CD14-positive monocyte (primary cell): ENCODE measurements around the gene SPEM2. TPM values are rescaled to one million over a fixed set of nuclear protein-coding genes. Genes with fewer than 3 reads are reported as not detected.

Experiments used
- DNase-seq, 3 donors: peaks; one replicate each; pipeline ENCODE4 v3.0.0-alpha.2; 2011 to 2022
- H2AFZ ChIP-seq: 2 replicates; pipeline ENCODE4 v1.6.0; 2012; ENCODE audit warnings: mild to moderate bottlenecking, low read depth, low read length, inconsistent platforms; ENCODE audit not compliant: insufficient read depth, poor library complexity, severe bottlenecking
- H3K27ac ChIP-seq, 2 donors: 1 replicate in 1 of 2; 2 replicates in 1 of 2; pipeline ENCODE4 v1.5.1; 2012 to 2013; ENCODE audit warnings: low read length in 2 of 2, control low read depth in 1 of 2, inconsistent platforms in 1 of 2, low read depth in 1 of 2, mild to moderate bottlenecking in 1 of 2
- H3K27me3 ChIP-seq, 2 donors: one replicate each; pipeline versions ENCODE4 v1.6.0 to v1.6.1; 2011 to 2013; ENCODE audit warnings: low read length in 2 of 2; ENCODE audit not compliant: control insufficient read depth in 2 of 2, insufficient read depth in 2 of 2
- H3K36me3 ChIP-seq, 2 donors: replicated peaks in 1 of 2; 1 replicate in 1 of 2; 2 replicates in 1 of 2; pipeline versions ENCODE4 v1.5.1 to v1.6.1; 2012 to 2013; ENCODE audit warnings: low read length in 2 of 2, control low read depth in 1 of 2, inconsistent platforms in 1 of 2, mild to moderate bottlenecking in 1 of 2; ENCODE audit not compliant: insufficient read depth in 2 of 2, control insufficient read depth in 1 of 2
- H3K4me1 ChIP-seq, 2 donors: 1 replicate in 1 of 2; 2 replicates in 1 of 2; pipeline versions ENCODE4 v1.5.1 to v1.6.1; 2012 to 2013; ENCODE audit warnings: low read length in 2 of 2, control low read depth in 1 of 2, inconsistent platforms in 1 of 2, mild to moderate bottlenecking in 1 of 2, moderate library complexity in 1 of 2; ENCODE audit not compliant: insufficient read depth in 2 of 2, control insufficient read depth in 1 of 2
- H3K4me2 ChIP-seq: replicated peaks from 2 replicates; pipeline ENCODE3; 2012; ENCODE audit warnings: low read length, moderate library complexity, mild to moderate bottlenecking; ENCODE audit not compliant: poor library complexity, severe bottlenecking; ENCODE audit errors: extremely low read depth
- H3K4me3 ChIP-seq, 3 experiments: fragments of 200-600 bp in 1 of 3; sonication (generic) in 1 of 3; replicated peaks in 1 of 3; 1 replicate in 2 of 3; 2 replicates in 1 of 3; pipeline ENCODE4 v1.5.1; 2011 to 2013; ENCODE audit warnings: low read length in 3 of 3, mild to moderate bottlenecking in 3 of 3, control low read depth in 2 of 3, low read depth in 2 of 3, inconsistent platforms in 1 of 3, moderate library complexity in 1 of 3
- H3K79me2 ChIP-seq: 2 replicates; pipeline ENCODE4 v1.6.0; 2012; ENCODE audit warnings: mild to moderate bottlenecking, control low read depth, inconsistent platforms, low read length, moderate library complexity; ENCODE audit not compliant: insufficient read depth
- H3K9ac ChIP-seq: 2 replicates; pipeline ENCODE4 v1.6.0; 2017; ENCODE audit warnings: low read length, mild to moderate bottlenecking; ENCODE audit not compliant: insufficient read depth, poor library complexity, severe bottlenecking
- H3K9me3 ChIP-seq, 2 donors: replicated peaks in 1 of 2; 1 replicate in 1 of 2; 2 replicates in 1 of 2; pipeline versions ENCODE4 v1.5.1 to v1.6.1; 2012 to 2013; ENCODE audit warnings: low read length in 2 of 2, control low read depth in 1 of 2; ENCODE audit not compliant: control insufficient read depth in 1 of 2, insufficient read depth in 1 of 2
- H4K20me1 ChIP-seq: 2 replicates; pipeline ENCODE4 v1.6.0; 2012; ENCODE audit warnings: mild to moderate bottlenecking, low read length, control low read depth, moderate library complexity; ENCODE audit not compliant: insufficient read depth
- H3K27ac Mint-ChIP-seq, 7 donors: one replicate each; pipeline ENCODE4 v1.8.0; 2020; ENCODE audit warnings: mild to moderate bottlenecking in 7 of 7, mixed read lengths in 7 of 7, moderate library complexity in 6 of 7, inconsistent platforms in 2 of 7
- H3K27me3 Mint-ChIP-seq, 3 donors: one replicate each; pipeline ENCODE4 v1.8.0; 2021 to 2022; ENCODE audit warnings: low read depth in 3 of 3, mild to moderate bottlenecking in 3 of 3, mixed read lengths in 3 of 3, moderate library complexity in 3 of 3, inconsistent platforms in 1 of 3
- H3K36me3 Mint-ChIP-seq, 2 donors: one replicate each; pipeline ENCODE4 v1.8.0; 2020; ENCODE audit warnings: mixed read lengths in 2 of 2, inconsistent platforms in 1 of 2, mild to moderate bottlenecking in 1 of 2
- H3K4me1 Mint-ChIP-seq: one replicate; pipeline ENCODE4 v1.8.0; 2020; ENCODE audit warnings: mild to moderate bottlenecking, mixed read lengths
- H3K4me3 Mint-ChIP-seq, 2 donors: one replicate each; pipeline ENCODE4 v1.8.0; 2020; ENCODE audit warnings: mild to moderate bottlenecking in 2 of 2, mixed read lengths in 2 of 2, moderate library complexity in 1 of 2
- H3K9me3 Mint-ChIP-seq, 7 donors: one replicate each; pipeline ENCODE4 v1.8.0; 2020 to 2022; ENCODE audit warnings: mixed read lengths in 7 of 7, mild to moderate bottlenecking in 6 of 7, moderate library complexity in 6 of 7, inconsistent platforms in 2 of 7
- WGBS: methylation state at CpG from one replicate; pipeline ENCODE4 v1.1.5; 2013; ENCODE audit warnings: missing lambda C conversion rate; ENCODE audit not compliant: insufficient coverage; 5-methylcytosine and 5-hydroxymethylcytosine counted together
- intact Hi-C, 2 donors: fragments of 100-400 bp; cut with micrococcal nuclease; formaldehyde crosslinking; loops; one replicate each; pipeline versions ENCODE4 v1.15.0 to v1.15.1; 2023
- polyA plus RNA-seq, 3 donors: library from polyadenylated mRNA; depleted of rRNA in 1 of 3; unstranded in 2 of 3; stranded (reverse) in 1 of 3; fragments of 300-500 nt in 2 of 3; fragments of >200 nt in 1 of 3; fragmentation: Illumina TruSeq in 2 of 3; gene quantifications; 1 replicate in 2 of 3; 2 replicates in 1 of 3; pipeline ENCODE4 v1.2.3, GENCODE V29; 2012 to 2021
- TF ChIP-seq, protein P1 (sequence below): fragments of 200-600 bp; IDR thresholded peaks from one replicate; pipeline ENCODE4 v1.8.0; 2022; ENCODE audit warnings: antibody characterized with exemption, mild to moderate bottlenecking

The SPEM2 gene
- polyA plus RNA-seq, 3 donors = not detected

DNA sequence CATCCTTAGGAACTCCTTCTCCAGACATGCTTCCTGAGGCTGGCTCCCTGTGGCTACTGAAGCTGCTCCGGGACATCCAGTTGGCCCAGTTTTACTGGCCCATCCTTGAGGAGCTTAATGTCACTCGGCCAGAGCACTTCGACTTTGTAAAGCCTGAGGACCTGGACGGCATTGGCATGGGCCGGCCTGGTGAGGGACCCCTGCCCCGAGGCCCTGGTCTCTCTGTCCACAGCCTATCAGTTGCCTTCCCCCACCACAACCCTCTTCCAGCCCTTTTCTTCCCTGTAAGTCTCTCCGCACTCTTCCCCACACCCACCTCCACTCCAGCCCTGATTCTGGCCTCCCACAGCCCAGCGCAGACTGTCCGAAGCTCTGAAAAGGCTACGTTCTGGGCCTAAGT is 42.5 kb upstream of the SPEM2 start:
- peak overlapping the region in 1 of 2 donors; percentile 84 for H3K4me3 Mint-ChIP-seq
- H3K4me2 ChIP-seq = no peak overlapping the region
- DNase-seq = no peak
- H4K20me1 ChIP-seq = no peaks in the 10 kb centered on the region
- H3K9me3 ChIP-seq = no peaks in the 10 kb centered on the region
- no peak overlapping the region for H3K27ac ChIP-seq
- WGBS = 100% methylated on average over 5 of the region's 10 CpGs
- H3K36me3 Mint-ChIP-seq = peaks cover 14 to 17% of the 10 kb centered on the region in 2 donors
- peaks cover 7 to 21% (median 15%) of the 10 kb centered on the region in 7 donors for H3K9me3 Mint-ChIP-seq
- peaks cover 34 to 59% of the 10 kb centered on the region in 2 donors for H3K27me3 ChIP-seq
- peaks cover 50 to 73% (median 65%) of the 10 kb centered on the region in 3 donors for H3K27me3 Mint-ChIP-seq
- TF ChIP-seq, protein P1, sequence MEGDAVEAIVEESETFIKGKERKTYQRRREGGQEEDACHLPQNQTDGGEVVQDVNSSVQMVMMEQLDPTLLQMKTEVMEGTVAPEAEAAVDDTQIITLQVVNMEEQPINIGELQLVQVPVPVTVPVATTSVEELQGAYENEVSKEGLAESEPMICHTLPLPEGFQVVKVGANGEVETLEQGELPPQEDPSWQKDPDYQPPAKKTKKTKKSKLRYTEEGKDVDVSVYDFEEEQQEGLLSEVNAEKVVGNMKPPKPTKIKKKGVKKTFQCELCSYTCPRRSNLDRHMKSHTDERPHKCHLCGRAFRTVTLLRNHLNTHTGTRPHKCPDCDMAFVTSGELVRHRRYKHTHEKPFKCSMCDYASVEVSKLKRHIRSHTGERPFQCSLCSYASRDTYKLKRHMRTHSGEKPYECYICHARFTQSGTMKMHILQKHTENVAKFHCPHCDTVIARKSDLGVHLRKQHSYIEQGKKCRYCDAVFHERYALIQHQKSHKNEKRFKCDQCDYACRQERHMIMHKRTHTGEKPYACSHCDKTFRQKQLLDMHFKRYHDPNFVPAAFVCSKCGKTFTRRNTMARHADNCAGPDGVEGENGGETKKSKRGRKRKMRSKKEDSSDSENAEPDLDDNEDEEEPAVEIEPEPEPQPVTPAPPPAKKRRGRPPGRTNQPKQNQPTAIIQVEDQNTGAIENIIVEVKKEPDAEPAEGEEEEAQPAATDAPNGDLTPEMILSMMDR = no peak
- intact Hi-C loops = no loop called here
- H3K27ac Mint-ChIP-seq = peak overlapping the region in 1 of 7 donors; percentile 47
- no peaks in the 10 kb centered on the region for H3K79me2 ChIP-seq
- H3K4me1 Mint-ChIP-seq = peaks cover 18% of the 10 kb centered on the region
- H3K36me3 ChIP-seq = peaks cover 0 to 4% of the 10 kb centered on the region in 2 donors
- H3K4me3 ChIP-seq = no peak overlapping the region
- no peak overlapping the region for H3K9ac ChIP-seq
- peaks cover 16 to 23% of the 10 kb centered on the region in 2 donors for H3K4me1 ChIP-seq
- no peak overlapping the region for H2AFZ ChIP-seq

- WGBS = 92% methylated on average over 11 of the region's 11 CpGs
- H2AFZ ChIP-seq = no peak overlapping the region
- Mint-ChIP-seq H3K9me3 (peaks cover 7 to 19% (median 14%) of the 10 kb centered on the region in 7 donors), H3K4me3 (peak overlapping the region in 1 of 2 donors; percentile 84), H3K27ac (peak overlapping the region in 2 of 7 donors; percentile 25 to 47), H3K36me3 (peaks cover 18 to 19% of the 10 kb centered on the region in 2 donors), H3K4me1 (peaks cover 18% of the 10 kb centered on the region), H3K27me3 (peaks cover 50 to 71% (median 63%) of the 10 kb centered on the region in 3 donors)
- no peak overlapping the region for H3K9ac ChIP-seq
- no peak for DNase-seq
- TF ChIP-seq, protein P1 = no peak
- H3K4me2 ChIP-seq = peak overlapping the region; percentile 82
- H3K36me3 ChIP-seq = peaks cover 1 to 8% of the 10 kb centered on the region in 2 donors
- peaks cover 34 to 59% of the 10 kb centered on the region in 2 donors for H3K27me3 ChIP-seq
- peaks cover 16 to 23% of the 10 kb centered on the region in 2 donors for H3K4me1 ChIP-seq
- no peak overlapping the region for H3K27ac ChIP-seq
- no peak overlapping the region for H3K4me3 ChIP-seq
- no peaks in the 10 kb centered on the region for H3K79me2 ChIP-seq
- intact Hi-C loops = no loop called here
- no peaks in the 10 kb centered on the region for H3K9me3 ChIP-seq
- no peaks in the 10 kb centered on the region for H4K20me1 ChIP-seq
Observed at GRCh38 chr17:7383371-7383741, 42.1 kb upstream of the SPEM2 start.
